KMS-11 (cell line): Measurements from ENCODE around the gene CSNK1D.

ENCODE experiments used
- H2AFZ ChIP-seq: fragments of 200-600 bp; sonication (generic); 2 replicates; pipeline ENCODE4 v1.6.1; 2016; ENCODE audit warnings: antibody characterized with exemption, mixed run types, low read depth
- H3K27ac ChIP-seq: fragments of 200-600 bp; sonication (generic); 2 replicates; pipeline ENCODE4 v1.6.1; 2016; ENCODE audit warnings: mild to moderate bottlenecking, mixed run types
- H3K27me3 ChIP-seq: fragments of 200-600 bp; sonication (generic); 2 replicates; pipeline ENCODE4 v1.6.1; 2017; ENCODE audit warnings: mild to moderate bottlenecking, low read depth, mixed run types, moderate library complexity; ENCODE audit not compliant: insufficient read depth
- H3K36me3 ChIP-seq: fragments of 200-600 bp; sonication (generic); 2 replicates; pipeline ENCODE4 v1.6.1; 2017; ENCODE audit warnings: mild to moderate bottlenecking, mixed run types; ENCODE audit not compliant: insufficient read depth
- H3K4me1 ChIP-seq: fragments of 200-600 bp; sonication (generic); 2 replicates; pipeline ENCODE4 v1.6.1; 2016; ENCODE audit warnings: mild to moderate bottlenecking, low read depth, mixed run types; ENCODE audit not compliant: poor library complexity, severe bottlenecking
- H3K4me2 ChIP-seq: fragments of 200-600 bp; sonication (generic); 2 replicates; pipeline ENCODE4 v1.7.0; 2016; ENCODE audit warnings: mild to moderate bottlenecking, mixed run types
- H3K4me3 ChIP-seq: fragments of 200-600 bp; sonication (generic); IDR thresholded peaks from 2 replicates; pipeline ENCODE4 v1.6.1; 2017; ENCODE audit warnings: low read depth, low read length, mixed read lengths; ENCODE audit not compliant: insufficient read depth
- H3K79me2 ChIP-seq: fragments of 200-600 bp; sonication (generic); 2 replicates; pipeline ENCODE4 v1.6.1; 2016; ENCODE audit warnings: low read depth, mixed run types; ENCODE audit not compliant: insufficient read depth
- H3K9ac ChIP-seq: fragments of 200-600 bp; sonication (generic); 2 replicates; pipeline ENCODE4 v1.6.1; 2016; ENCODE audit warnings: mild to moderate bottlenecking, mixed run types
- H4K20me1 ChIP-seq: fragments of 200-600 bp; sonication (generic); 2 replicates; pipeline ENCODE4 v1.6.1; 2016; ENCODE audit warnings: mild to moderate bottlenecking, mixed run types; ENCODE audit not compliant: insufficient read depth
- CTCF ChIP-seq: fragments of 200-600 bp; sonication (generic); conservative IDR thresholded peaks from 2 replicates; pipeline ENCODE4 v1.6.1; 2017; ENCODE audit warnings: low read depth, mild to moderate bottlenecking, antibody characterized with exemption, low read length, moderate library complexity, mixed read lengths

CSNK1D gene

GRCh38 chr17:82241183-82241925 is 32.1 kb downstream of the CSNK1D start:
- no peaks in the 10 kb centered on the region for H3K36me3 ChIP-seq
- no peak overlapping the region for H3K27ac ChIP-seq
- TF ChIP-seq CTCF: no peak
- H3K27me3 ChIP-seq: no peaks in the 10 kb centered on the region
- no peaks in the 10 kb centered on the region for H4K20me1 ChIP-seq
- no peaks in the 10 kb centered on the region; the same call in 1 of the 2 replicates for H3K79me2 ChIP-seq
- no peak overlapping the region for H2AFZ ChIP-seq
- no peak overlapping the region for H3K9ac ChIP-seq
- peaks cover 30% of the 10 kb centered on the region for H3K4me1 ChIP-seq
- no peak overlapping the region for H3K4me2 ChIP-seq
- H3K4me3 ChIP-seq: no peak overlapping the region

GRCh38 chr17:82240506-82241182 is 32.9 kb downstream of the CSNK1D start:
- H3K27ac ChIP-seq: no peak overlapping the region
- H3K4me1 ChIP-seq: peaks cover 36% of the 10 kb centered on the region
- H3K4me2 ChIP-seq: no peak overlapping the region
- H3K79me2 ChIP-seq: no peaks in the 10 kb centered on the region; the same call in 1 of the 2 replicates
- no peak overlapping the region for H2AFZ ChIP-seq
- no peak overlapping the region for H3K9ac ChIP-seq
- no peak for TF ChIP-seq CTCF
- no peaks in the 10 kb centered on the region; the same call in 1 of the 2 replicates for H3K27me3 ChIP-seq
- no peaks in the 10 kb centered on the region for H4K20me1 ChIP-seq
- no peak overlapping the region for H3K4me3 ChIP-seq
- no peaks in the 10 kb centered on the region for H3K36me3 ChIP-seq

- H2AFZ ChIP-seq: no peak overlapping the region
- H3K27ac ChIP-seq: no peak overlapping the region
- H4K20me1 ChIP-seq: no peaks in the 10 kb centered on the region
- no peaks in the 10 kb centered on the region for H3K36me3 ChIP-seq
- no peak overlapping the region for H3K4me3 ChIP-seq
- H3K9ac ChIP-seq: no peak overlapping the region
- peaks cover 36% of the 10 kb centered on the region for H3K4me1 ChIP-seq
- no peaks in the 10 kb centered on the region; the same call in 1 of the 2 replicates for H3K79me2 ChIP-seq
- peaks cover under 1% of the 10 kb centered on the region; the same call in 1 of the 2 replicates for H3K27me3 ChIP-seq
- TF ChIP-seq CTCF: no peak
- 0 out of 2 replicates have a peak overlapping the region, but pooled peaks have one; percentile 13 for H3K4me2 ChIP-seq
Observed at GRCh38 chr17:82239926-82240505, 33.5 kb downstream of the CSNK1D start.

- 0 out of 2 replicates have a peak overlapping the region, but pooled peaks have one; percentile 13 for H3K4me2 ChIP-seq
- no peak for TF ChIP-seq CTCF
- H3K4me3 ChIP-seq: no peak overlapping the region
- H2AFZ ChIP-seq: no peak overlapping the region
- H3K79me2 ChIP-seq: no peaks in the 10 kb centered on the region; the same call in 1 of the 2 replicates
- H3K27me3 ChIP-seq: peaks cover 6% of the 10 kb centered on the region; the same call in 1 of the 2 replicates
- peaks cover 36% of the 10 kb centered on the region for H3K4me1 ChIP-seq
- no peak overlapping the region for H3K27ac ChIP-seq
- no peaks in the 10 kb centered on the region for H3K36me3 ChIP-seq
- H3K9ac ChIP-seq: no peak overlapping the region
- H4K20me1 ChIP-seq: no peaks in the 10 kb centered on the region
Observed at GRCh38 chr17:82239401-82239925, 34.0 kb downstream of the CSNK1D start.
